HG03066 (cell line): Measurements from ENCODE around the gene ATG7.
"Not testable (repeated sequence)": the region's sequence is repeated elsewhere in the genome, so short reads cannot be mapped to it uniquely, and the experiment has no call there.

Experiments used
- ATAC-seq: cut with Tn5 transposase; IDR thresholded peaks from one replicate; pipeline ENCODE4 v1.9.1; 2021; ENCODE audit warnings: low read depth; ENCODE audit not compliant: unreplicated experiment

Gene ATG7

DNA sequence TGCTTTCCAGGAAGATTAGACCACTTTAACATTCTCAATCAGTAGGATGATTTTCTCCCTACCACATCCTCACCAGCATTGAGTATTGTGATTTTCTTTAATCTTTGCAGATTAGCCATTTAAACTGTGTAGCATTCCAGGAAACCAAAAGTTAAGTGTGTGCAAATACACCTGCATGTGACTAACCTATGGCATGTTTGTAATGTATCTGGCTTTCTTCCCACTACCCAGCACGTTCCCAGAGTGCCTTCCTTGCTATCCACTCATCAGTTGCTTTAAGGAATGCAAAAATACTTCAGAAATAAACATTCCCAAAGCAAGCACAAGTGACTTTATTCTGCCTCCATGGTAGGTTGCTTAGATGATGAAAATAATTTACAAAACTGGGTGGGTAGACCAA is 74.2 kb downstream of the ATG7 start:
- ATAC-seq: no peak

GRCh38 chr3:11348877-11349276 is 76.7 kb downstream of the ATG7 start:
- ATAC-seq: not testable (repeated sequence)

- ATAC-seq: no peak
Measured at GRCh38 chr3:11349446-11349845, 77.2 kb downstream of the ATG7 start.

GRCh38 chr3:11350374-11350773 is 78.2 kb downstream of the ATG7 start:
- ATAC-seq: no peak

DNA sequence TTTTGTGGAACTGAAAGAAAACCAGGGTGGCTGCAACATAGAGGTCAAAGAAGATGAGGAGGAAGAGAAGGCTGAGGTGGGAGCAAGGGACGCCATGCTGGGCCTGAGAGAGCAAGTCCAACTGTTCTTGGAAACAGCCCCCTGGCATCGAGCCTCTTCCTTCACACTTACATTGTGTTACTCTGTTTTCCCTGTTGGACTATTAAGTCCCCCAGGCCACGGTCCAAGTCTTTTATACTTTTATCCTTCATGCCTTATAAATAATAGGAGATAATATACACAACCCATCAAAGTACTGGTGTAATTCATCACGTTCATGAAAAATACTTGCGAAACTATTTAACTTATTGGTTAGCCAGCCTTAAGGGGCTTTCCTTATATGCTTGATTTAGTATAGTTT is 79.3 kb downstream of the ATG7 start:
- ATAC-seq: no peak

DNA sequence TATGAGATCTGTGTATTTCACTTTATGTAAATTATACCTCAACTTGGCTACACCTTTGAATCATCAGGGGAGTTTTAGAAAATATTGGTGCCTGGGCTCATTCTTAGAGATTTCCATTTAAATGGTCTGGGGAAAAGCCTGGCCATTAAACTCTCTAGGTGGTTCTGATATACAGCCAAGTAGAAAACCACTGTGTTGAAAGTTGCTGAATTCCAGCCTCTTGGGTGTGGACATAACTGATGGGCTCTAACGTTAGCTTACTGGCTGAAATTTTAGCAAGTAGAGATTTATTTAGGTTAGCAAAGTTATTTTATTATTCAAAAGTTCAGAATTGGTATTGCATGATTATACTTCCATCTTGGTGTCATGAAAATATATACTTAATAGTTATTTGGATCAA is 84.1 kb downstream of the ATG7 start:
- no peak for ATAC-seq

GRCh38 chr3:11362600-11362999 is 90.4 kb downstream of the ATG7 start:
- no peak for ATAC-seq

DNA sequence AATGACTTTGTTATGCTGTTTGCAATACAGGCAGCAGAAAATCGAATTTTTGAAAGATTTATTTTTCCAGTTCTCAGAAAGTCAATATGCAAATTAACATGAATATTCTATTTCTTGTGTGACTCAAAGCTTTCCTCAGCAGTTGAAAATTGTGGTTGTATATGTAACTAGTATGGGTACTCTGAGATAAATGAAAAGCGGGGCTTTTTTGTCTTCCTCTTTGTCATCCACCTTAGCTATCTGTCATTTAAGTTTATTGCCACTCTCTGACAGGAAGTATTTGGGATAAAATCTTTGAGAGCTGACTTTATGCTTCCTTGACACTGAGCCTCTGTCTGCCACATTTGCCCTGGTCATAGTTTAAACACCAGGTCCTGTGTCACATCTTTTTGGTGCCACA is 91.5 kb downstream of the ATG7 start:
- ATAC-seq: no peak

DNA sequence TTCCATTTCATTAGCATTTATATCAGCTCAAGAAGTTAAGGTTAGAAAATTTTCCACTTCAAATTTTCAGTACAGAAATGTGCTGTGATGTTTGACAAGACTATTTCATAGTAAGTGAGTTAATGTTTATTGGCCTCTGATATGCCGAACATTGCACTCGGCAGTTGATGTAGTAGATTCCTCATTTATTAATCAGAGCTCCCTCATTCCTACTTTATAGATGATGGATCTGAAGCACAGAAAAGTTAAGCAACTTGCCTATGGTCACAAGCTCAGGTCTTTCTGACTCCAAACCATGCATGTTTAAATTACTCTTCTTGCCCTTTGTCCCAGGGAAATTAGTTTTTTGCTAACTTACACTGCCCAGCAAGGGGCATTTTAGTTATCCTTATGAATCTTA is 92.0 kb downstream of the ATG7 start:
- ATAC-seq: no peak

DNA sequence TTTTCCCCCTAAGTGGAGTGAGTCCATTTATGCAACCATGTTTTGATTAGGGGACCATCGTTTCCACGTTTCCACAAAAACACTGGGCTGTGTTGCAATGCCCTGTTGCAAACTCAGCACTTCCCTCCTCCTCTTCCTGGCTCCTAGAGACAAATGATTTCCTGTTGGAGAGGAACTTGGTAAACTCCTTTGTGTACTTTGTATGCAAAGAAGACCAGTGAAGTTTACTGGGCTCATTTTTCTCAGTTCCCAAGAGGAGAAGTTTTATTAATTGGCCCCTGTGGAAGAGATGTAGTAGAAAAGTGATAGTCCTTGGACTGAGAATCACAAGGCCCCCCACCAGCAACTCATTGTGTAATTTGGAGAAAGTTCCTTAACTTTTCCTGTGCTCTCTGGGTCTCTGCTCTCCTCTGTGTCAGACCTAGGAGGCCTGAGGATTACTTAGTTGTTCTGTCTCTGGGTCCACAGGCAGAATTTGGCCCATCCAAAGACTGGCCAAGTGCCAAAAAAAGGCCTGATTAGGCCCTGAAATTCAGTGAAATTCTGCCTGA is 95.0 kb downstream of the ATG7 start:
- ATAC-seq: no peak

GRCh38 chr3:11370191-11370590 is 98.0 kb downstream of the ATG7 start:
- no peak for ATAC-seq

GRCh38 chr3:11370966-11371365 is 98.8 kb downstream of the ATG7 start:
- ATAC-seq: no peak

DNA sequence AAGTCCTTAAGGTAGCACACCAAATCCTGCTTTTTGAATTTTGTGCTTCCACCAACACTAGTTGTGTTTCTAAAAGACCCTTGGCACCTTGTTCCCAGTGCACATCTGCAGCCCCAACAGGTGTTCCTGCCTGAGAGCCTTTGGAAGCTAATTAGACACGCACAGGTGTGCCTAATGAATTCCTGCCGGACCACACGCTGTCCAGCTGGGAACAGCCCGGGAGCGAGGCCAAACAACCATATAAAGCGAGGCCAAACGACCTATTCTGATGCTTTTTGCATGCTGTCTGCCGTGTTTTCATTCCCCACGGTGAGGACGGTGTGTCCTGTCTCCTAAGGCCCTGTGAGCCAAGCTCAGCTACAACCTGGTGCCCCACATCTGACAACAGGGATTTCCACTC is 99.5 kb downstream of the ATG7 start:
- no peak for ATAC-seq

- ATAC-seq: no peak
Measured at GRCh38 chr3:11373235-11373634, 101.0 kb downstream of the ATG7 start.

GRCh38 chr3:11373654-11374053 is 101.5 kb downstream of the ATG7 start:
- ATAC-seq: no peak

DNA sequence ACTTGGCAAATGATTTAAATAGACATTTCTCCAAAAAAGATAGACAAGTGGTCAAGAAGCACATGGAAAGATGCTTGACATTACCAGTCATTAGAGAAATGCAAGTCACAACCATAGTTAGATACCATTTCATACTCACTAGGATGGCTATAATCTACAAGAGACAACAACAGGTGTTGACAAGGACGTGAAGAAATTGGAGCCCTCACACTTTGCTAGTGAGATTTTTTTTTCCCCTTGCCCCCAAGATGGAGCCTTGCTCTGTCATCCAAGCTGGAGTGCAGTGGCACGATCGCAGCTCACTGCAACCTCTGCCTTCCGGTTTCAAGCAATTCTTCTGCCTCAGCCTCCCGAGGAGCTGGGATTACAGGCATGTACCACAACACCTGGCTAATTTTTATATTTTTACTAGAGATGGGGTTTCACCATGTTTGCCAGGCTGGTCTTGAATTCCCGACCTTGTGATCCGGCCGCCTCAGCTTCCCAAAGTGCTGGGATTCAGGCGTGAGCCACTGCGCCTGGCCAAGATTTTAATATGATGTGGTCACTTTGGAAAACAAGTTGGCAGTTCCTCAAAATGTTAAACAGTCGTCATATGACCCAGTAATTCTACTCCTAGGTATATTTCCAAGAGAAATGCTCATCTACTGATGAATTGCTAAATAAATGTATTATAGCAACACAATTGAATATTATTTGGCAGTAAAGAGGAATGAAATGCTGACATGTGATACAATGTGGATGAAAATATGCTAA is 103.3 kb downstream of the ATG7 start:
- no peak for ATAC-seq

DNA sequence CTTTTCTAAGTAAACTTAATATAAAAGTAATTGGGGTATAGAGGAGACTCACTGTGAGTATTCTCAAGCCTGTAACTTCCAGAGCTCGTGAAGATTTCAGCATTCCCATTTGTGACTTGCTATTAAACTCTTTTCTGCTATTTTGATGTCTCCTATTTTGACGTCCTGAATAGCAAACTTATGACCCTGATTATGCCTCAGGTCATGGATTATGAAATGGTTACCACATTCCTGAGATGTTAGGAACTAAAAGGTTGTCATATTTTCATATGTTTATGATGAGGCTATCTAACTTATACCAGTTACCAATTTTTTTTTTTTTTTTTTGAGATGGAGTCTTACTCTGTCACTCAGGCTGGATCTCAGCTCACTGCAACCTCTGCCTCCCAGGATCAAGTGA is 105.5 kb downstream of the ATG7 start:
- ATAC-seq: no peak

DNA sequence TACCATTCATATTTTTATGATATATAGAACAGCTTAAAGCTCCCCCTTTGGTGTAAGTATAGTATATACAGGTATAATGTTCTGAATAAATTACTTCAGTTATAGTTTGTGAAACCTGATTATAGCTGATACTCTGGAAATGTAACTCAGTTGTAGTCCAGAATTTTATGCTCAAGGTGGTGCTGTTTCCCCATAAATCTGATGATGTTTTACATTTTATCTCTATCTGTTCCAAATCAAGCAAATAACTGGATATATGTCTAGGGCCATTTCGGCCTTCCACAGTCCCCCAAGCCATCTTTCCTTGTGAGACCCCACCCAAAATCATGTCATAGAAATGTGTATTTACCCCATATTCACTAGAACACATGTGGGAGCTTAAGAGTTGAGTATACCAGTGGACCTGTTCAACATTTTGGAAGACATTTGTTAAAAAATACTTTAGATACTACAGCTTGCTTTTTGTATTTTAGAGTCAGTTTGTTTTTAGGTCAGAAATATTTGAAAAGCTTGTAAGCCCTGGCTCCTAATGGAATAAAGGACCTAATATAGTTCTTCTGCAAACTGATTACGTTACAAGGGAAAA is 107.1 kb downstream of the ATG7 start:
- ATAC-seq: no peak

- ATAC-seq: no peak
Measured at GRCh38 chr3:11379824-11380701, 107.9 kb downstream of the ATG7 start.

GRCh38 chr3:11381141-11381540 is 108.9 kb downstream of the ATG7 start:
- ATAC-seq: no peak

DNA sequence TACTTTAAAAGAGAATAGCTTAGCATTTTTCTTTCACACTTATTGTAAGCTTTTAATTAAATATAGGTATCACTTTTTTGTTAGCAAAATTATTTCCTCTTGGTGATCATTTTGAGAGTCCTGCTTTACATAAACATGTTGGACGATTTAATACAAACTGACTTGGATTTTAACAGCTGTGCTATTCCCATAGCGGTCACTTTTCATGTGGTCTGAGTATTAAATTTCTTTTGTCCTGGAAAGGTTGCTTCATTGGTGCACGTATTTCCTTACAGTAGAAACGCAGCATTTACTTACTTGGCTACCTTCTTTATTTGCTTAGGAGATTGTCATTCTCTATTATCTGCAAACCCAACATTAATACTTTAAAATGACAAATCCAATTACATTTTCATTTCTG is 109.4 kb downstream of the ATG7 start:
- no peak for ATAC-seq
